ENCODE results near the gene MTG2.

DNA sequence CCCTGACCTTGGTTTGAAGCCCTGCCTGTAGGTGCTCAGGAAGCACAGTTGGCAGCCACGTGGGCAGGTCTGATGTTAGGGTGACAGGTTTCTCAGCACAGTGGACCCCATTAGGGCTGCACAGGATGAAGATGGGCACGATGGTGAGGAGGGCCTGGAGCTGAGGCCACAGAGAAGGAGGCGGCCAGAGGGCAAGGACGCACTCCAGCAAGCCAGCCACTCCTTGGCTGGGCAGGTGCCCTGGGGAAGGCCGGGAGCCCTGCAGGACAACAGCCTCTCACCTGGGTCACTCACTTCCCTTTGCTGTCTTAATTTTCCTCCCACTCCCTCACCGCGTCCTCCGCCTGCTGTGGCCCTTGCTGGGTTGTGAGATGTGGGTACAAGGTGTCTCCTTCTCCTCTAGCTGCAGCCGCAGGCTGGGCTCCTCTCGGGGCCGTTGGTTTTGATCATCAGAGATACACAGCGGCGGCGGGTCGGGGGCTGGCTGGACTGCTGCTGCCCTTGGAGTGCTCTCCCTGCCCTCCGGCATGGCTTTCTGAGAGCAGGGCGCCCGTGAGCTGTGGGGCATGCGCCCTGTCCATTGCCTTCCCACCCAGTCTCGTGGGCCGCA, 61.2 kb downstream of the MTG2 start:
- TF ChIP-seq POLR2AphosphoS5 (IDR thresholded peaks at IDR 0.05; ENCODE audit: low read depth) (no peak), JUNB (IDR thresholded peaks at IDR 0.05; ENCODE audit: unreplicated experiment) (no peak), EZH2 (IDR thresholded peaks at IDR 0.05; ENCODE audit: low read depth, unreplicated experiment) (no peak), STAT1 (IDR thresholded peaks at IDR 0.05; ENCODE audit: unreplicated experiment) (no peak), EZH2phosphoT487 (IDR thresholded peaks at IDR 0.05; ENCODE audit: unreplicated experiment) (no peak), CREB1 (CRISPR knock-in tag; IDR thresholded peaks at IDR 0.05; ENCODE audit: low read depth) (no peak), ZNF331 (CRISPR knock-in tag; IDR thresholded peaks at IDR 0.05; ENCODE audit: low read depth) (no peak), NANOG (IDR thresholded peaks at IDR 0.05; ENCODE audit: borderline replicate concordance) (no peak)
- TF ChIP-seq, protein P1, sequence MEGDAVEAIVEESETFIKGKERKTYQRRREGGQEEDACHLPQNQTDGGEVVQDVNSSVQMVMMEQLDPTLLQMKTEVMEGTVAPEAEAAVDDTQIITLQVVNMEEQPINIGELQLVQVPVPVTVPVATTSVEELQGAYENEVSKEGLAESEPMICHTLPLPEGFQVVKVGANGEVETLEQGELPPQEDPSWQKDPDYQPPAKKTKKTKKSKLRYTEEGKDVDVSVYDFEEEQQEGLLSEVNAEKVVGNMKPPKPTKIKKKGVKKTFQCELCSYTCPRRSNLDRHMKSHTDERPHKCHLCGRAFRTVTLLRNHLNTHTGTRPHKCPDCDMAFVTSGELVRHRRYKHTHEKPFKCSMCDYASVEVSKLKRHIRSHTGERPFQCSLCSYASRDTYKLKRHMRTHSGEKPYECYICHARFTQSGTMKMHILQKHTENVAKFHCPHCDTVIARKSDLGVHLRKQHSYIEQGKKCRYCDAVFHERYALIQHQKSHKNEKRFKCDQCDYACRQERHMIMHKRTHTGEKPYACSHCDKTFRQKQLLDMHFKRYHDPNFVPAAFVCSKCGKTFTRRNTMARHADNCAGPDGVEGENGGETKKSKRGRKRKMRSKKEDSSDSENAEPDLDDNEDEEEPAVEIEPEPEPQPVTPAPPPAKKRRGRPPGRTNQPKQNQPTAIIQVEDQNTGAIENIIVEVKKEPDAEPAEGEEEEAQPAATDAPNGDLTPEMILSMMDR (conservative IDR thresholded peaks at IDR 0.05; ENCODE audit: low read depth in 2 of 2) = no peak
- TF ChIP-seq, protein P2, sequence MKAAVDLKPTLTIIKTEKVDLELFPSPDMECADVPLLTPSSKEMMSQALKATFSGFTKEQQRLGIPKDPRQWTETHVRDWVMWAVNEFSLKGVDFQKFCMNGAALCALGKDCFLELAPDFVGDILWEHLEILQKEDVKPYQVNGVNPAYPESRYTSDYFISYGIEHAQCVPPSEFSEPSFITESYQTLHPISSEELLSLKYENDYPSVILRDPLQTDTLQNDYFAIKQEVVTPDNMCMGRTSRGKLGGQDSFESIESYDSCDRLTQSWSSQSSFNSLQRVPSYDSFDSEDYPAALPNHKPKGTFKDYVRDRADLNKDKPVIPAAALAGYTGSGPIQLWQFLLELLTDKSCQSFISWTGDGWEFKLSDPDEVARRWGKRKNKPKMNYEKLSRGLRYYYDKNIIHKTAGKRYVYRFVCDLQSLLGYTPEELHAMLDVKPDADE (IDR thresholded peaks at IDR 0.05) = no peak
- TF ChIP-seq, protein P3, sequence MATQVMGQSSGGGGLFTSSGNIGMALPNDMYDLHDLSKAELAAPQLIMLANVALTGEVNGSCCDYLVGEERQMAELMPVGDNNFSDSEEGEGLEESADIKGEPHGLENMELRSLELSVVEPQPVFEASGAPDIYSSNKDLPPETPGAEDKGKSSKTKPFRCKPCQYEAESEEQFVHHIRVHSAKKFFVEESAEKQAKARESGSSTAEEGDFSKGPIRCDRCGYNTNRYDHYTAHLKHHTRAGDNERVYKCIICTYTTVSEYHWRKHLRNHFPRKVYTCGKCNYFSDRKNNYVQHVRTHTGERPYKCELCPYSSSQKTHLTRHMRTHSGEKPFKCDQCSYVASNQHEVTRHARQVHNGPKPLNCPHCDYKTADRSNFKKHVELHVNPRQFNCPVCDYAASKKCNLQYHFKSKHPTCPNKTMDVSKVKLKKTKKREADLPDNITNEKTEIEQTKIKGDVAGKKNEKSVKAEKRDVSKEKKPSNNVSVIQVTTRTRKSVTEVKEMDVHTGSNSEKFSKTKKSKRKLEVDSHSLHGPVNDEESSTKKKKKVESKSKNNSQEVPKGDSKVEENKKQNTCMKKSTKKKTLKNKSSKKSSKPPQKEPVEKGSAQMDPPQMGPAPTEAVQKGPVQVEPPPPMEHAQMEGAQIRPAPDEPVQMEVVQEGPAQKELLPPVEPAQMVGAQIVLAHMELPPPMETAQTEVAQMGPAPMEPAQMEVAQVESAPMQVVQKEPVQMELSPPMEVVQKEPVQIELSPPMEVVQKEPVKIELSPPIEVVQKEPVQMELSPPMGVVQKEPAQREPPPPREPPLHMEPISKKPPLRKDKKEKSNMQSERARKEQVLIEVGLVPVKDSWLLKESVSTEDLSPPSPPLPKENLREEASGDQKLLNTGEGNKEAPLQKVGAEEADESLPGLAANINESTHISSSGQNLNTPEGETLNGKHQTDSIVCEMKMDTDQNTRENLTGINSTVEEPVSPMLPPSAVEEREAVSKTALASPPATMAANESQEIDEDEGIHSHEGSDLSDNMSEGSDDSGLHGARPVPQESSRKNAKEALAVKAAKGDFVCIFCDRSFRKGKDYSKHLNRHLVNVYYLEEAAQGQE (IDR thresholded peaks at IDR 0.05; ENCODE audit: unreplicated experiment) = no peak

Data from GM23338 (cell line).